Glutamatergic neuron (in vitro differentiated cells): Measurements from ENCODE around the gene VAMP8. TPM values are rescaled to one million over a fixed set of nuclear protein-coding genes. Genes with fewer than 3 reads are reported as not detected.

Experiments used
- DNase-seq: peaks from one replicate; pipeline ENCODE4 v3.0.0; 2022
- H3K27ac Mint-ChIP-seq: one replicate; pipeline ENCODE4 v1.8.0; 2020; ENCODE audit warnings: mild to moderate bottlenecking, mixed read lengths, inconsistent platforms; ENCODE audit not compliant: unreplicated experiment
- H3K27me3 Mint-ChIP-seq: one replicate; pipeline ENCODE4 v1.8.0; 2020; ENCODE audit warnings: mild to moderate bottlenecking, moderate library complexity, mixed read lengths, inconsistent platforms; ENCODE audit not compliant: unreplicated experiment
- H3K36me3 Mint-ChIP-seq: one replicate; pipeline ENCODE4 v1.8.0; 2020; ENCODE audit warnings: mild to moderate bottlenecking, mixed read lengths, inconsistent platforms; ENCODE audit not compliant: unreplicated experiment
- H3K4me1 Mint-ChIP-seq: one replicate; pipeline ENCODE4 v1.8.0; 2020; ENCODE audit warnings: mild to moderate bottlenecking, low read depth, mixed read lengths, inconsistent platforms; ENCODE audit not compliant: unreplicated experiment
- H3K4me3 Mint-ChIP-seq: one replicate; pipeline ENCODE4 v1.8.0; 2020; ENCODE audit warnings: mild to moderate bottlenecking, mixed read lengths, inconsistent platforms; ENCODE audit not compliant: unreplicated experiment
- H3K9me3 Mint-ChIP-seq: one replicate; pipeline ENCODE4 v1.8.0; 2020; ENCODE audit warnings: mild to moderate bottlenecking, moderate library complexity, mixed read lengths, inconsistent platforms; ENCODE audit not compliant: unreplicated experiment
- CTCF ChIP-seq: fragments of 200-600 bp; sonication (generic); IDR thresholded peaks from one replicate; pipeline ENCODE4 v1.5.0; 2021; ENCODE audit not compliant: partially characterized antibody, unreplicated experiment
- long read RNA-seq: library from polyadenylated mRNA; unstranded; transcript quantifications from one replicate; pipeline ENCODE4 v2.0.0, GENCODE V29; 2020; ENCODE audit not compliant: unreplicated experiment
- total RNA-seq: library from RNA; stranded (reverse); fragmentation: NEBNext Ultra II Directional; extraction: Animal tissue kit (Norgen Biotek cat#: 25700); gene quantifications from one replicate; pipeline ENCODE4 v1.2.1, GENCODE V29; 2021; ENCODE audit not compliant: unreplicated experiment

Gene VAMP8
- total RNA-seq: 0.78 TPM
- long read RNA-seq, partial matches to known transcripts: 0 of 1 reads
- long read RNA-seq, other reads (novel, unspliced or antisense): 0 of 1 reads

- peaks cover 6% of the 10 kb centered on the region for H3K27me3 Mint-ChIP-seq
- peaks cover 10% of the 10 kb centered on the region for H3K4me1 Mint-ChIP-seq
- no peaks in the 10 kb centered on the region for H3K36me3 Mint-ChIP-seq
- DNase-seq: no peak
- H3K4me3 Mint-ChIP-seq: no peak within 1 kb of the TSS
- H3K9me3 Mint-ChIP-seq: peaks cover 2% of the 10 kb centered on the region
- no peak for TF ChIP-seq CTCF
- H3K27ac Mint-ChIP-seq: peak within 1 kb of the TSS; percentile 64
Observed at GRCh38 chr2:85577386-85578242, at the start of gene VAMP8. Gene VAMP8, plus strand, starts transcription at chr2:85577586. Its CDS starts 61 bp downstream, at chr2:85577647.

DNA sequence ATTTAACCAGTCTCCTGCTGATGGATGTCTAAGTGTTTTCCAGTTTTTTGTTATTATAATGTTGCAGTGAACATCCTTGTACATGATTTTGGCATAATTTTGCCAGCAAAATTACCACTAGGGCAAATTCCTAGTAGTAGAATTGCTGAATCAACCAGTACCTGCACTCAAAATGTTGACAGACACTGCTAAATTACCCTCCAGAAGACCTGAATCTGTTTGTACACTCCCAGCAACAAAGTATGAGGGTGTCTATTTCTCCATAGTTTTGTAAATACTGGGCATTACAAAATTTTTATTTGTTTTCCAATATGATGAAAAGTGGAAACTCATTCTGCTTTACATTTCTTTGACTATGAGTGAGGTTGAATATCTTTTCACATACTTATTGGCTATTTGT is 49.6 kb upstream of the VAMP8 start:
- Mint-ChIP-seq H3K9me3 (no peaks in the 10 kb centered on the region), H3K27me3 (peaks cover 5% of the 10 kb centered on the region), H3K4me3 (no peak overlapping the region), H3K4me1 (peaks cover 11% of the 10 kb centered on the region), H3K27ac (no peak overlapping the region), H3K36me3 (no peaks in the 10 kb centered on the region)
- no peak for DNase-seq
- no peak for TF ChIP-seq CTCF

DNA sequence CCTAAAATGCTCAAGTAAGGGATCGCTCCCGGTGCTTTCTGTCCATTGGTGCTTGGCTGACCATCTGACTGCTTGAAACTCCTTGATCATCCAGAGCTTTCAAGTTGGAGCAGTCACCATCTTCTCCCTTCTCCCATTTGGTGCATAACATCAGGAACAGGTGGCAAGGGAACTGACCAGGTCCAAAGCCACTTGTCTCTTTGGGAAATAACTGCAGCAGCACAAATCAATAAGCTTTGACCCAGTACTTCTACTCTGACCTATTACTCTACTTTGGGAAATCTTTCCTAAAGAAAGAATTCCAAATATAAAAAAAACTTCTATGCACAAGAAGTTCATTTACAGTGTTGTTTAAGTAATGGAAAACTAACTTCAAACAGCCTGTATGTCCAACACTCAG is 49.0 kb upstream of the VAMP8 start:
- H3K27ac Mint-ChIP-seq: no peak overlapping the region
- no peak for TF ChIP-seq CTCF
- peaks cover 2% of the 10 kb centered on the region for H3K27me3 Mint-ChIP-seq
- H3K4me1 Mint-ChIP-seq: peaks cover 8% of the 10 kb centered on the region
- no peak overlapping the region for H3K4me3 Mint-ChIP-seq
- no peaks in the 10 kb centered on the region for H3K9me3 Mint-ChIP-seq
- no peaks in the 10 kb centered on the region for H3K36me3 Mint-ChIP-seq
- DNase-seq: no peak

DNA sequence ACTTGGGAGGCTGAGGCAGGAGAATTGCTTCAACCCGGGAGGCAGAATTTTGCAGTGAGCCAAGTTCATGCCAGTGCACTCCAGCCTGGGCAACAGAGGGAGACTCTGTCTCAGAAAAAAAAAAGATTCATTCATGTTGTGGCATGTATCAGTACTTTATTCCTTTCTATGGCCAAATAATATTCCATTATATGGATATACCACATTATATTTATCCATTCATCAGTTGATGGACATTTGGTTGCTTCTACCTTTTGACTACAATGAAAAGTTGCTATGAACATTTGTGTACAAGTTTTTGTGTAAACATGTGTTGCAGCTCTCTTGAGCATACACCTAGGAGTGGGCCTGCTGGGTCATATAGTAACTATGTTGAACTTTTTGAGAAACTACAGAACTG is 47.6 kb upstream of the VAMP8 start:
- H3K9me3 Mint-ChIP-seq: no peaks in the 10 kb centered on the region
- no peak for DNase-seq
- no peak for TF ChIP-seq CTCF
- peaks cover 2% of the 10 kb centered on the region for H3K27me3 Mint-ChIP-seq
- H3K4me1 Mint-ChIP-seq: peaks cover 2% of the 10 kb centered on the region
- no peak overlapping the region for H3K27ac Mint-ChIP-seq
- H3K36me3 Mint-ChIP-seq: no peaks in the 10 kb centered on the region
- H3K4me3 Mint-ChIP-seq: no peak overlapping the region

GRCh38 chr2:85531589-85531988 is 45.8 kb upstream of the VAMP8 start:
- Mint-ChIP-seq H3K36me3 (no peaks in the 10 kb centered on the region), H3K27me3 (no peaks in the 10 kb centered on the region), H3K27ac (no peak overlapping the region), H3K4me1 (peaks cover 4% of the 10 kb centered on the region), H3K4me3 (no peak overlapping the region), H3K9me3 (peaks cover 2% of the 10 kb centered on the region)
- no peak for TF ChIP-seq CTCF
- DNase-seq: no peak
